Osteocyte (in vitro differentiated cells): ENCODE measurements around the gene VASH2. TPM values are rescaled to one million over a fixed set of nuclear protein-coding genes. Genes with fewer than 3 reads are reported as not detected.
"Not testable (repeated sequence)": the region's sequence is repeated elsewhere in the genome, so short reads cannot be mapped to it uniquely, and the experiment has no call there.

Experiments used
- DNase-seq: peaks from one replicate; pipeline ENCODE4 v3.0.0; 2021; ENCODE audit warnings: mixed read lengths; ENCODE audit not compliant: unreplicated experiment; ENCODE audit errors: extremely low spot score
- H3K27ac Mint-ChIP-seq: one replicate; pipeline ENCODE4 v1.8.0; 2021; ENCODE audit warnings: mild to moderate bottlenecking, mixed read lengths; ENCODE audit not compliant: unreplicated experiment
- H3K27me3 Mint-ChIP-seq: one replicate; pipeline ENCODE4 v1.8.0; 2021; ENCODE audit warnings: mixed read lengths; ENCODE audit not compliant: unreplicated experiment
- H3K36me3 Mint-ChIP-seq: one replicate; pipeline ENCODE4 v1.8.0; 2021; ENCODE audit warnings: mixed read lengths; ENCODE audit not compliant: unreplicated experiment
- H3K4me1 Mint-ChIP-seq: one replicate; pipeline ENCODE4 v1.8.0; 2021; ENCODE audit warnings: mixed read lengths; ENCODE audit not compliant: unreplicated experiment
- H3K4me3 Mint-ChIP-seq: one replicate; pipeline ENCODE4 v1.8.0; 2021; ENCODE audit warnings: mild to moderate bottlenecking, moderate library complexity, mixed read lengths; ENCODE audit not compliant: unreplicated experiment
- H3K9me3 Mint-ChIP-seq: one replicate; pipeline ENCODE4 v1.8.0; 2021; ENCODE audit warnings: mixed read lengths; ENCODE audit not compliant: unreplicated experiment
- total RNA-seq: library from RNA; stranded (reverse); gene quantifications from 2 replicates; pipeline ENCODE4 v1.2.1, GENCODE V29; 2021
- TF ChIP-seq, protein P1 (sequence below): fragments of 200-600 bp; sonication (generic); IDR thresholded peaks from 2 replicates; pipeline ENCODE4 v1.5.0; 2021; ENCODE audit warnings: antibody characterized with exemption, mild to moderate bottlenecking, moderate library complexity

The VASH2 gene
- total RNA-seq, 1 donor from 2014 or later, result 3.3 TPM

- H3K27me3 Mint-ChIP-seq, result peaks cover 26% of the 10 kb centered on the region
- no peak overlapping the region for H3K4me3 Mint-ChIP-seq
- H3K4me1 Mint-ChIP-seq, result peaks cover 16% of the 10 kb centered on the region
- H3K27ac Mint-ChIP-seq, result no peak overlapping the region
- H3K36me3 Mint-ChIP-seq, result peaks cover 3% of the 10 kb centered on the region
- H3K9me3 Mint-ChIP-seq, result no peaks in the 10 kb centered on the region
- TF ChIP-seq, protein P1, sequence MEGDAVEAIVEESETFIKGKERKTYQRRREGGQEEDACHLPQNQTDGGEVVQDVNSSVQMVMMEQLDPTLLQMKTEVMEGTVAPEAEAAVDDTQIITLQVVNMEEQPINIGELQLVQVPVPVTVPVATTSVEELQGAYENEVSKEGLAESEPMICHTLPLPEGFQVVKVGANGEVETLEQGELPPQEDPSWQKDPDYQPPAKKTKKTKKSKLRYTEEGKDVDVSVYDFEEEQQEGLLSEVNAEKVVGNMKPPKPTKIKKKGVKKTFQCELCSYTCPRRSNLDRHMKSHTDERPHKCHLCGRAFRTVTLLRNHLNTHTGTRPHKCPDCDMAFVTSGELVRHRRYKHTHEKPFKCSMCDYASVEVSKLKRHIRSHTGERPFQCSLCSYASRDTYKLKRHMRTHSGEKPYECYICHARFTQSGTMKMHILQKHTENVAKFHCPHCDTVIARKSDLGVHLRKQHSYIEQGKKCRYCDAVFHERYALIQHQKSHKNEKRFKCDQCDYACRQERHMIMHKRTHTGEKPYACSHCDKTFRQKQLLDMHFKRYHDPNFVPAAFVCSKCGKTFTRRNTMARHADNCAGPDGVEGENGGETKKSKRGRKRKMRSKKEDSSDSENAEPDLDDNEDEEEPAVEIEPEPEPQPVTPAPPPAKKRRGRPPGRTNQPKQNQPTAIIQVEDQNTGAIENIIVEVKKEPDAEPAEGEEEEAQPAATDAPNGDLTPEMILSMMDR, result no peak
- DNase-seq, result no peak
Measured at GRCh38 chr1:213017447-213018273, 67.3 kb downstream of the VASH2 start.

DNA sequence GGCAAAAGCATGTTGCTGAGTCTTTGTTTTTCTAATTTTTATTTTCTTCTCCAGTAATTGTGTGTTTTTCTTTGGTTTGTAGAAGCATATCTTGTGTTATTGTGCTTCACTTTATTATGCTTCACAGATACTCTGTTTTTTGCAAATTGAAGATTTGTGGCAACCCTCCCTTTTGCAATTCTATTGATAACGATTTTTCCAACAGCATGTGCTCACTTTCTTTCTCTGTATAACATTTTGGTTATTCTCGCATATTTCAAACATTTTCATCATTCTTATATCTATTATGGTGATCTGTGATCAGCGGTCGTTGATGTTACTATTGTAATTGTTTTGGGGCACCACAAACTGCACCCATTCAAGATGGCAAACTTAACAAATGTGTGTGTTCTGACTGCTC lies 69.1 kb downstream of the VASH2 start:
- TF ChIP-seq, protein P1, result no peak
- Mint-ChIP-seq H3K36me3 (no peaks in the 10 kb centered on the region), H3K9me3 (no peaks in the 10 kb centered on the region), H3K27me3 (peaks cover 35% of the 10 kb centered on the region), H3K27ac (no peak overlapping the region), H3K4me3 (no peak overlapping the region), H3K4me1 (peaks cover 7% of the 10 kb centered on the region)
- no peak for DNase-seq

- Mint-ChIP-seq H3K36me3 (no peaks in the 10 kb centered on the region), H3K27ac (no peak overlapping the region), H3K27me3 (peaks cover 35% of the 10 kb centered on the region), H3K4me1 (peaks cover 4% of the 10 kb centered on the region), H3K9me3 (no peaks in the 10 kb centered on the region), H3K4me3 (no peak overlapping the region)
- TF ChIP-seq, protein P1, result no peak
- DNase-seq, result no peak
Measured at GRCh38 chr1:213020016-213020415, 69.7 kb downstream of the VASH2 start.

DNA sequence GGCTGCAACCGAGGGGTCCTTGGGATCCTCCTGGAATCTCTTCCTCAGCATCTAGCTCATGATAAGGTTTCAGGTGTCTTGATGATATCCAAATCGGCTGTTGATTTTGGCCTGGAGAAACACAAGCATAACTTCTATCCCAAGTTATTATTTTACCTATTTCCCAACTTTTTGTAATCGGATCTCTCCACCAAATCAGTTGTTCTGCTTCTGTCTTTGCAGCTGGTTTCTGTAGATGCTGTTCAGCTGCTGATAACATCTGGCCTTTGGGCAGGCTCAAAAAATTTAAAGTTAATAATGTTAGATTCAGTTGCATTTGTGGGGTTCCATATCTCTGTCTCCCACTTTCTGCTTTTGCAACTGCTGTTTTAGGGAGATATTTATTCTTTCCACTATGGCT lies 76.7 kb downstream of the VASH2 start:
- not testable (repeated sequence) for H3K4me3 Mint-ChIP-seq, DNase-seq, H3K9me3 Mint-ChIP-seq, H3K27ac Mint-ChIP-seq, H3K36me3 Mint-ChIP-seq, H3K4me1 Mint-ChIP-seq
- peaks cover 73% of the 10 kb centered on the region for H3K27me3 Mint-ChIP-seq

- H3K27ac Mint-ChIP-seq, result no peak overlapping the region
- TF ChIP-seq, protein P1, result no peak
- H3K27me3 Mint-ChIP-seq, result peaks cover 66% of the 10 kb centered on the region
Measured at GRCh38 chr1:213032651-213033050, 82.3 kb downstream of the VASH2 start.

More at GRCh38 chr1:213032651-213033050, 82.3 kb downstream of the VASH2 start:
- Mint-ChIP-seq H3K9me3 (no peaks in the 10 kb centered on the region), H3K36me3 (no peaks in the 10 kb centered on the region), H3K4me3 (no peak overlapping the region), H3K4me1 (no peaks in the 10 kb centered on the region)
- no peak for DNase-seq
